Kidney (tissue), 14 donors: ENCODE results near the gene BTK. TPM values are rescaled to one million over a fixed set of nuclear protein-coding genes. Genes with fewer than 3 reads are reported as not detected.

ENCODE experiments used
- DNase-seq, 5 donors: peaks; one replicate each; pipeline ENCODE4 v3.0.0-alpha.2; 2013 to 2020
- FAIRE-seq: peaks from 2 replicates; lab custom pipeline; 2012; peaks lifted over from hg19 to GRCh38; lab: Jason Lieb, UNC
- H3K27ac ChIP-seq, 2 donors: one replicate each; pipeline ENCODE4 v1.7.0; 2013; ENCODE audit warnings: low read depth in 2 of 2, low read length in 2 of 2, inconsistent platforms in 1 of 2
- H3K27me3 ChIP-seq: one replicate; pipeline ENCODE4 v1.7.1; 2013; ENCODE audit warnings: low read length, inconsistent platforms; ENCODE audit not compliant: control insufficient read depth, insufficient read depth
- H3K36me3 ChIP-seq, 3 donors: one replicate each; pipeline versions ENCODE4 v1.7.0 to v1.7.1; 2013; ENCODE audit warnings: low read length in 3 of 3, control low read depth in 1 of 3, inconsistent platforms in 1 of 3; ENCODE audit not compliant: insufficient read depth in 3 of 3, control insufficient read depth in 2 of 3
- H3K4me1 ChIP-seq, 3 donors: one replicate each; pipeline versions ENCODE4 v1.7.0 to v1.7.1; 2013; ENCODE audit warnings: low read length in 3 of 3, inconsistent platforms in 1 of 3, low read depth in 1 of 3; ENCODE audit not compliant: control insufficient read depth in 2 of 3, insufficient read depth in 2 of 3
- H3K4me3 ChIP-seq, 3 donors: one replicate each; pipeline versions ENCODE4 v1.7.0 to v1.8.1; 2013; ENCODE audit warnings: low read length in 3 of 3, control low read depth in 1 of 3, inconsistent platforms in 1 of 3
- H3K9ac ChIP-seq, 3 donors: one replicate each; pipeline versions ENCODE4 v1.7.0 to v1.7.1; 2013; ENCODE audit warnings: low read length in 3 of 3, control low read depth in 1 of 3, inconsistent platforms in 1 of 3
- H3K9me3 ChIP-seq, 3 donors: one replicate each; pipeline versions ENCODE4 v1.7.0 to v1.7.1; 2013; ENCODE audit warnings: low read length in 3 of 3, control low read depth in 1 of 3, inconsistent platforms in 1 of 3; ENCODE audit not compliant: control insufficient read depth in 2 of 3, insufficient read depth in 1 of 3
- intact Hi-C: fragments of 100-400 bp; cut with DNase I; formaldehyde crosslinking; loops from one replicate; pipeline ENCODE4 v1.11.1; 2022
- polyA plus RNA-seq: library from polyadenylated mRNA; stranded (reverse); fragments of 350-450 nt; fragmentation: Illumina TruSeq; extraction: RNeasy Lipid Tissue Mini Kit (QIAGEN cat#74804); gene quantifications from one replicate; pipeline ENCODE4 v1.2.3, GENCODE V29; 2014; ENCODE audit warnings: low read depth, low replicate concordance; ENCODE audit not compliant: insufficient read depth
- total RNA-seq: library from RNA; stranded (reverse); fragmentation: NEBNext Ultra II Directional; extraction: Animal tissue kit (Norgen Biotek cat#: 25700); gene quantifications from one replicate; pipeline ENCODE4 v1.2.1, GENCODE V29; 2021
- TF ChIP-seq, protein P1 (sequence below): IDR thresholded peaks from 3 replicates; pipeline ENCODE4 v1.5.1; 2012; ENCODE audit warnings: mild to moderate bottlenecking, moderate library complexity, borderline replicate concordance; ENCODE audit not compliant: insufficient read depth; ENCODE audit errors: extremely low read depth
- donor health status: control.
- donor health status: control.
- donor health status: control.
- donor health status: control.
- donor health status: control.
- donor health status: DM: yes; HTN: yes; CAD: no.
- donor health status: Normal renal cell carcinoma (clear cell type).

BTK gene
- total and polyA plus RNA-seq, 2 donors from 2014 or later: 0.77 to 13.9 TPM

GRCh38 chrX:101303790-101304189 lies 82.2 kb downstream of the BTK start:
- Histone ChIP-seq H3K27ac (no peak overlapping the region), H3K9ac (no peak overlapping the region), H3K9me3 (no peaks in the 10 kb centered on the region), H3K4me1 (no peaks in the 10 kb centered on the region), H3K4me3 (no peak overlapping the region), H3K36me3 (no peaks in the 10 kb centered on the region), H3K27me3 (no peaks in the 10 kb centered on the region)
- TF ChIP-seq, protein P1, sequence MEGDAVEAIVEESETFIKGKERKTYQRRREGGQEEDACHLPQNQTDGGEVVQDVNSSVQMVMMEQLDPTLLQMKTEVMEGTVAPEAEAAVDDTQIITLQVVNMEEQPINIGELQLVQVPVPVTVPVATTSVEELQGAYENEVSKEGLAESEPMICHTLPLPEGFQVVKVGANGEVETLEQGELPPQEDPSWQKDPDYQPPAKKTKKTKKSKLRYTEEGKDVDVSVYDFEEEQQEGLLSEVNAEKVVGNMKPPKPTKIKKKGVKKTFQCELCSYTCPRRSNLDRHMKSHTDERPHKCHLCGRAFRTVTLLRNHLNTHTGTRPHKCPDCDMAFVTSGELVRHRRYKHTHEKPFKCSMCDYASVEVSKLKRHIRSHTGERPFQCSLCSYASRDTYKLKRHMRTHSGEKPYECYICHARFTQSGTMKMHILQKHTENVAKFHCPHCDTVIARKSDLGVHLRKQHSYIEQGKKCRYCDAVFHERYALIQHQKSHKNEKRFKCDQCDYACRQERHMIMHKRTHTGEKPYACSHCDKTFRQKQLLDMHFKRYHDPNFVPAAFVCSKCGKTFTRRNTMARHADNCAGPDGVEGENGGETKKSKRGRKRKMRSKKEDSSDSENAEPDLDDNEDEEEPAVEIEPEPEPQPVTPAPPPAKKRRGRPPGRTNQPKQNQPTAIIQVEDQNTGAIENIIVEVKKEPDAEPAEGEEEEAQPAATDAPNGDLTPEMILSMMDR: no peak
- DNase-seq: no peak
- intact Hi-C loops: no loop called here
- FAIRE-seq: no peak

Other genes with a start within 250 kb of the BTK start
- gene DRP2, start 166.4 kb downstream of the BTK start, total RNA-seq: 0.16 TPM
- gene DRP2, start 166.4 kb downstream of the BTK start, polyA plus RNA-seq: not detected
- not detected for gene TAF7L, start 94.9 kb downstream of the BTK start, total RNA-seq
- 0.30 TPM for gene TAF7L, start 94.9 kb downstream of the BTK start, polyA plus RNA-seq
- gene TIMM8A, start 37.4 kb downstream of the BTK start, total RNA-seq: 13.1 TPM
- gene TIMM8A, start 37.4 kb downstream of the BTK start, polyA plus RNA-seq: 12.9 TPM
- 148 TPM for gene RPL36A, start 4.8 kb upstream of the BTK start, total RNA-seq
- gene RPL36A, start 4.8 kb upstream of the BTK start, polyA plus RNA-seq: 1,711 TPM
- 23.9 TPM for gene GLA, start 21.7 kb upstream of the BTK start, total RNA-seq
- gene GLA, start 21.7 kb upstream of the BTK start, polyA plus RNA-seq: 34.7 TPM
- 79.5 TPM for gene HNRNPH2, start 22.0 kb upstream of the BTK start, total RNA-seq
- 68.1 TPM for gene HNRNPH2, start 22.0 kb upstream of the BTK start, polyA plus RNA-seq
- gene ARMCX4, start 99.3 kb upstream of the BTK start, total RNA-seq: 16.0 TPM
- gene ARMCX4, start 99.3 kb upstream of the BTK start, polyA plus RNA-seq: 6.5 TPM
- 15.6 TPM for gene ARMCX1, start 164.4 kb upstream of the BTK start, total RNA-seq
- 20.3 TPM for gene ARMCX1, start 164.4 kb upstream of the BTK start, polyA plus RNA-seq
- gene ARMCX6, start 231.8 kb upstream of the BTK start, total RNA-seq: 39.1 TPM
- gene ARMCX6, start 231.8 kb upstream of the BTK start, polyA plus RNA-seq: 61.7 TPM
- gene ARMCX3, start 237.0 kb upstream of the BTK start, total RNA-seq: 58.1 TPM
- 38.6 TPM for gene ARMCX3, start 237.0 kb upstream of the BTK start, polyA plus RNA-seq